ENCODE data around the gene SMIM38.

DNA sequence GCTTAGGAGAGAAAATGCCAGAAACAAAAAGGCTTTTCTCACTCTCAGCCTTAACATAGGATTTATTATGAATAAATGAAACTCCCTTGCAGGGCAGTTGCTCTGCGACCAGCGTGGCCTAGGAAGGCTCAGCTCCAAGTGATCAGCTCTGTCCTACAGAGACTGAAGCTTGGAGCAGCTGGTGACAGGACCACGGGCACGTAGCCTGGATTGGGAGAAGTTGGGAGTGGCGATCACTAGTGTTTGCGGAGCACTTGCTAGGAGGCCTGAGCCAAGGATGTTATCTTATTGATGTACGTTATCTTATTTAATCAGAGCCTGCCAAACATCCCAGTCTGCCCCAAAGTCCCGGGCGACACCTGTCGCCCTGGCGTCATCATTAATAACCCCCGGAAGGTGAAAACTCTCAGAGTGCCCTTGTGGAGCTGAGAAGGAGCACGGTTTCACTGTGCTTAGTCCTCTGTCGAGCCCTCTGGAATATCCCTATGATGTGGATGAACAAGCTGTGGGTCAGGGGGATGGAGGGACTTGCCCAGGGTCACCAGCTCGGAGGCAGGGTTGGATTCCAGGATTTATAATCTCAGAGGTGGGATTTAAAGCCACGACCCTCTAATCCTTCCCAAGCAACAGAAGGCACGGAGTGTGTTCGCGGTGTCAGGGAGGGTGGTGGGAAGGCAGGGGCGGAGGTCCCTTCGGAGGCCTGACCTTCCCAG, 40.8 kb upstream of the SMIM38 start:
- TF ChIP-seq CTCF (IDR thresholded peaks at IDR 0.05) (no peak), ZFX (IDR thresholded peaks at IDR 0.05; ENCODE audit: borderline replicate concordance) (no peak)
